Upper lobe of left lung (tissue), 6 donors: ENCODE data around the gene WDR70. TPM values are rescaled to one million over a fixed set of nuclear protein-coding genes. Genes with fewer than 3 reads are reported as not detected.
"Not testable (repeated sequence)": the region's sequence is repeated elsewhere in the genome, so short reads cannot be mapped to it uniquely, and the experiment has no call there.

Experiments
- ATAC-seq, 2 donors: fragments of 200-7000 bp; cut with Tn5 transposase; one replicate each; pipeline ENCODE4 v1.9.1; 2022; ENCODE audit warnings: mild to moderate bottlenecking in 2 of 2, moderate library complexity in 2 of 2; ENCODE audit not compliant: low FRiP score in 2 of 2
- DNase-seq, 2 donors: peaks; one replicate each; pipeline ENCODE4 v3.0.0-alpha.2; 2019 to 2020
- H3K27ac ChIP-seq, 4 donors: fragments of 200-600 bp; sonication (generic); one replicate each; pipeline ENCODE4 v1.5.1; 2016 to 2019
- H3K27me3 ChIP-seq, 4 donors: fragments of 200-600 bp; sonication (generic); one replicate each; pipeline ENCODE4 v1.5.1; 2017 to 2019
- H3K36me3 ChIP-seq, 4 donors: fragments of 200-600 bp; sonication (generic); one replicate each; pipeline ENCODE4 v1.5.1; 2016 to 2019
- H3K4me1 ChIP-seq, 4 donors: fragments of 200-600 bp; sonication (generic); one replicate each; pipeline ENCODE4 v1.5.1; 2018 to 2019
- H3K4me3 ChIP-seq, 4 donors: fragments of 200-600 bp; sonication (generic); one replicate each; pipeline ENCODE4 v1.5.1; 2017 to 2019; ENCODE audit warnings: mild to moderate bottlenecking in 2 of 4, moderate library complexity in 1 of 4
- H3K9me3 ChIP-seq, 4 donors: fragments of 200-600 bp; sonication (generic); one replicate each; pipeline ENCODE4 v1.5.1; 2018 to 2019
- EP300 ChIP-seq, 4 donors: sonication (generic); formaldehyde crosslinking; IDR thresholded peaks; one replicate each; pipeline ENCODE4 v1.5.1; 2017; ENCODE audit warnings: antibody characterized with exemption in 4 of 4, control low read depth in 2 of 4
- POLR2A ChIP-seq, 4 donors: fragments of 450-650 bp; IDR thresholded peaks; one replicate each; pipeline ENCODE4 v1.5.1; 2016 to 2017; ENCODE audit warnings: antibody characterized with exemption in 4 of 4, mild to moderate bottlenecking in 2 of 4
- POLR2AphosphoS5 ChIP-seq, 2 donors: sonication (generic); formaldehyde crosslinking; IDR thresholded peaks; one replicate each; pipeline ENCODE4 v1.5.1; 2017; ENCODE audit warnings: antibody characterized with exemption in 2 of 2
- WGBS, 2 donors: methylation state at CpG; one replicate each; pipeline ENCODE4 v1.1.5; 2017 to 2018; 5-methylcytosine and 5-hydroxymethylcytosine counted together
- total RNA-seq, 6 donors: library from RNA; depleted of rRNA in 4 of 6; stranded (reverse); fragments of >200 nt in 4 of 6; gene quantifications; one replicate each; pipeline versions ENCODE4 v1.1.0 to v1.2.1, GENCODE V29; 2016 to 2021
- TF ChIP-seq, protein P1 (sequence below), 6 experiments: fragments of 450-650 bp in 4 of 6; fragments of 200-600 bp in 2 of 6; sonication (generic) in 2 of 6; IDR thresholded peaks; one replicate each; pipeline ENCODE4 v1.5.1; 2016 to 2019; ENCODE audit warnings: antibody characterized with exemption in 6 of 6
- donor health status: DM: no; HTN: no; CAD: no; lungs with moderate emphysema.
- donor health status: DM: no; HTN: yes; CAD: no; lungs with severe emphysema.

Gene WDR70
- total RNA-seq, 6 donors from 2014 or later: 20.7 to 75.4 (median 27.9) TPM

DNA sequence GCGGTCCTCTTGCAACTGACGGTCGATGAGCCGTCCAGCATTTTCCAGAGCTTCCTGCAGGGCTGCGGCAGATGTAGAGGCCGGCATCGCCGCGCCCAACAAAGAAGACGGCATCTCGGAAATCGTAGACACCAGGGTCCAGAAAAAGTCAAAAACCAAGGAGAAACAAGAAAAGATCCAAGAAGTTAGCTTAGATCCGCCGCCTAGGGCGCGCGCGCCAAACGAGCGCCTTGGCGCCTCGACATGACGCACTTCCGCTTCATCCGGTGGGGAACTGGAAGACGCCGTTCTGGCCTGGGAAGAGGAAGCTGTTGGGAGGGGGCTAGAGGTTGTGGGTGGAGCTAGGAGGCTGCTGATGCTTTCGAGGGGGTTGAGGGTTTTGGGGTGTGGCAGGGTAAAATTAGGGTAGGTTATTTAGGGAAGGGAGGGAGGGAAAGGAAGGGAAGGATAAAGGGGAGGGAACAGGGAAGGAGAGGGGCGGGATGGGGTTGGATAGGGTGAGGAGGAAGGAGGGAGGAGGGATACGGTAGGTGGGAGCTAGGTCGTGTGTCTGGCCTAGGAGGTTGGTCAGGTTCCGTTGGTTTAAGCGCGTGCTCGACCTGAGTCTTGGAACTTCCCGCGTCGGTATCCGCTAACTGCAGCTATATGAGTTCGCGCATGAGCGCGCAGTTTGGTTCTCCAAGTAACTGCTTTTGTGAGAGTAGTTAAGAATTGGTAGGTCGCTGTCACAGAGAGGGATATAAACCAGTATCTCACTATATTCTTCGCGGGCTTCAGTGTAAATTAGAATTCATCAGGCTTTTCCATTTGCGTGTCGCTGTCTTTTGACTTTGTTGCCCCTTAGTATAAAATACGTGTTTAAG lies 8.0 kb upstream of the WDR70 start, which contains the start of gene NUP155:
NUP155 (minus strand) TSS at position 243 of the 863 bp plus-strand sequence; CDS start at position 114, 129 bp downstream.
- peak; percentile 83 to 94 for TF ChIP-seq POLR2AphosphoS5 (IDR thresholded peaks at IDR 0.05)
- peak in 3 of 4 donors; percentile 13 to 72 (median 38) for TF ChIP-seq POLR2A (IDR thresholded peaks at IDR 0.05)
- TF ChIP-seq, protein P1, sequence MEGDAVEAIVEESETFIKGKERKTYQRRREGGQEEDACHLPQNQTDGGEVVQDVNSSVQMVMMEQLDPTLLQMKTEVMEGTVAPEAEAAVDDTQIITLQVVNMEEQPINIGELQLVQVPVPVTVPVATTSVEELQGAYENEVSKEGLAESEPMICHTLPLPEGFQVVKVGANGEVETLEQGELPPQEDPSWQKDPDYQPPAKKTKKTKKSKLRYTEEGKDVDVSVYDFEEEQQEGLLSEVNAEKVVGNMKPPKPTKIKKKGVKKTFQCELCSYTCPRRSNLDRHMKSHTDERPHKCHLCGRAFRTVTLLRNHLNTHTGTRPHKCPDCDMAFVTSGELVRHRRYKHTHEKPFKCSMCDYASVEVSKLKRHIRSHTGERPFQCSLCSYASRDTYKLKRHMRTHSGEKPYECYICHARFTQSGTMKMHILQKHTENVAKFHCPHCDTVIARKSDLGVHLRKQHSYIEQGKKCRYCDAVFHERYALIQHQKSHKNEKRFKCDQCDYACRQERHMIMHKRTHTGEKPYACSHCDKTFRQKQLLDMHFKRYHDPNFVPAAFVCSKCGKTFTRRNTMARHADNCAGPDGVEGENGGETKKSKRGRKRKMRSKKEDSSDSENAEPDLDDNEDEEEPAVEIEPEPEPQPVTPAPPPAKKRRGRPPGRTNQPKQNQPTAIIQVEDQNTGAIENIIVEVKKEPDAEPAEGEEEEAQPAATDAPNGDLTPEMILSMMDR (IDR thresholded peaks at IDR 0.05): peak in 1 of 6 experiments; percentile 41
- TF ChIP-seq EP300 (IDR thresholded peaks at IDR 0.05): no peak
- H3K36me3 ChIP-seq: no peaks in the 10 kb centered on the region
- peak within 1 kb of the TSS; percentile 83 to 90 (median 86) for H3K27ac ChIP-seq
- peak; percentile 98 to 99 for ATAC-seq
- peak; percentile 92 to 96 for DNase-seq
- H3K4me3 ChIP-seq: peak within 1 kb of the TSS; percentile 90 to 97 (median 94)
- peaks cover 22 to 41% (median 25%) of the 10 kb centered on the region in 4 donors for H3K4me1 ChIP-seq
- H3K27me3 ChIP-seq: no peaks in the 10 kb centered on the region
- WGBS, 2 donors: 2% methylated on average over 49 of the region's 49 CpGs
- H3K9me3 ChIP-seq: no peaks in the 10 kb centered on the region

DNA sequence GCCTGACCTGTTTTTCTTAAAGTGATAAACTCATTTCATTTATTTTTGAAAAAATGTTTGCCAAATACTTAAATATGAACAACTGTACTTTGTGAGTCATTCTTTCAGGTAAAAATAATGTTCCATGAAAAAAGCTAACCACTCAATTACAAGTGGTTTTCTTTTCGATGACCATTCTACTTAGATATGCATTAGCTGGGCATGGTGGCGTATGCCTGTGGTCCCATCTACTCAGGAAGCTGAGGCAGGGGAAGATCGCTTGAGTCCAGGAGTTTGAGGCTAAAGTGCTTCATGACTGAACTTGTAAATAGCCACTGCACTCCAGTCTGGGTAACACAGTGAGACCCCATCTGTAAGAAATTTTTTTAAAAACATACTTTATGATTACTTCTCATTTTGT lies 4.0 kb upstream of the WDR70 start:
- peaks cover 9 to 20% (median 10%) of the 10 kb centered on the region in 4 donors for H3K4me1 ChIP-seq
- WGBS, 2 donors: 71 to 73% methylated on average over 3 of the region's 3 CpGs
- no peak overlapping the region for H3K4me3 ChIP-seq
- ATAC-seq (no peak), DNase-seq (no peak)
- H3K27ac ChIP-seq: no peak overlapping the region
- H3K36me3 ChIP-seq: no peaks in the 10 kb centered on the region
- H3K9me3 ChIP-seq: no peaks in the 10 kb centered on the region
- H3K27me3 ChIP-seq: no peaks in the 10 kb centered on the region
- TF ChIP-seq, protein P1 (IDR thresholded peaks at IDR 0.05): no peak
- TF ChIP-seq POLR2A (IDR thresholded peaks at IDR 0.05) (no peak), POLR2AphosphoS5 (IDR thresholded peaks at IDR 0.05) (no peak), EP300 (IDR thresholded peaks at IDR 0.05) (no peak)

DNA sequence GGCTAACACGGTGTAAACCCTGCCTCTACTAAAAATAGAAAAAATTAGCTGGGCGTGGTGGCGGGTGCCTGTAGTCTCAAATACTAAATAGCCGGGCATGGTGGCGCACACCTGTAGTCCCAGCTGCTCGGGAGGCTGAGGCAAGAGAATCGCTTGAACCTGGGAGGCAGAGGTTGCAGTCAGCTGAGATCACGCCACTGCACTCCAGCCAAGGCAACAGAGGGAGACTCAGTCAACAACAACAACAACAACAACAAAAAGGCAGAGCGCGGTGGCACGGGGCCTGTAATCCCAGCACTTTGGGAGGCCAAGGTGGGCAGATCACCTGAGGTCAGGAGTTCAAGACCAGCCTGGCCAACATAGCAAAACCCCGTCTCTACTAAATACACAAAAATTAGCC lies 1.1 kb upstream of the WDR70 start:
- peaks cover 7 to 17% (median 8%) of the 10 kb centered on the region in 4 donors for H3K4me1 ChIP-seq
- peaks cover 5 to 21% (median 16%) of the 10 kb centered on the region in 4 donors for H3K36me3 ChIP-seq
- DNase-seq, H3K4me3 ChIP-seq, ATAC-seq, H3K27me3 ChIP-seq, H3K9me3 ChIP-seq, H3K27ac ChIP-seq: not testable (repeated sequence)
- 91 to 97% methylated on average over 11 to 12 of the region's 12 CpGs for WGBS, 2 donors

DNA sequence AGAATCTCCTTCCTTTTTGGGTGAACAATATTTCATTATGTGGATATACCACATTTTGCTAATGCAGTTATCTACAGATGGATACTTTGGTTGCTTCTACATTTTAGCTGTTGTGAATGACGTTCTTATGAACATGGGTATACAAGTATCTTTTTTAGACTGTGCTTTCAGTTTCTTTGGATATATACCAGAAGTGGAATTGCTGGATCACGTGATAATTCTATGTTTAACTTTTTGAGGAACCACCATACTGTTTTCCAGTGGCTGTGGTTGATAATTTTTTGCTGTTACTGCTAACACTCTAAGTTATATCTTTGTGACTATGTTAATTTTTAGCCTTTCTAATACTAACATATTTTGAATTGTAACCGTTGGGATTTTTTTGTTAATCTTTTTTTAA lies 12.5 kb downstream of the WDR70 start:
- H3K27me3 ChIP-seq: no peaks in the 10 kb centered on the region
- H3K36me3 ChIP-seq: peaks cover 11 to 39% (median 29%) of the 10 kb centered on the region in 4 donors
- TF ChIP-seq POLR2AphosphoS5 (IDR thresholded peaks at IDR 0.05): no peak
- TF ChIP-seq, protein P1 (IDR thresholded peaks at IDR 0.05): no peak
- TF ChIP-seq POLR2A (IDR thresholded peaks at IDR 0.05): no peak
- TF ChIP-seq EP300 (IDR thresholded peaks at IDR 0.05): no peak
- ATAC-seq (peak in 1 of 2 donors; percentile 29), DNase-seq (no peak)
- no peak overlapping the region for H3K4me3 ChIP-seq
- no peak overlapping the region for H3K27ac ChIP-seq
- no peaks in the 10 kb centered on the region for H3K9me3 ChIP-seq
- 74 to 76% methylated on average over 3 of the region's 3 CpGs for WGBS, 2 donors
- H3K4me1 ChIP-seq: no peaks in the 10 kb centered on the region

DNA sequence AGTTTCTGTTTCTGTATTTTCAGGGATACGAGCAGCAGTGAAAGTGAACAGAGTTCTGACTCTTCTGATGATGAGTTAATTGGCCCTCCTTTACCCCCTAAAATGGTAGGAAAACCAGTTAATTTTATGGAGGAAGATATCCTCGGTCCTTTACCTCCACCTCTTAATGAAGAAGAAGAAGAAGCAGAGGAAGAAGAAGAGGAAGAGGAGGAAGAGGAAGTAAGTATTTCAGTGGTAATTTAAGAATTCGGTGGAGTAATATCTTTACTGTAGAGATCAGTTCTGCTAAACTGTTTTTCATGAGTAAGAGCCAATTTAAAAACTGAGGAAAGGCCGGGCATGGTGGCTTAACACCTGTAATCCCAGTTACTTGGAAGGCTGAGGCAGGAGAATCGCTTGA lies 17.2 kb downstream of the WDR70 start:
- 82 to 88% methylated on average over 5 of the region's 5 CpGs for WGBS, 2 donors
- ATAC-seq (no peak), DNase-seq (no peak)
- Histone ChIP-seq H3K27me3 (no peaks in the 10 kb centered on the region), H3K9me3 (no peaks in the 10 kb centered on the region), H3K27ac (no peak overlapping the region), H3K4me1 (no peaks in the 10 kb centered on the region), H3K36me3 (peaks cover 11 to 75% (median 36%) of the 10 kb centered on the region in 4 donors), H3K4me3 (no peak overlapping the region)
- TF ChIP-seq EP300 (IDR thresholded peaks at IDR 0.05) (no peak), POLR2A (IDR thresholded peaks at IDR 0.05) (no peak), POLR2AphosphoS5 (IDR thresholded peaks at IDR 0.05) (no peak)
- TF ChIP-seq, protein P1 (IDR thresholded peaks at IDR 0.05): no peak
